CD4-positive, alpha-beta T cell treated with Interleukin-2 at 100 ng/mL for 4 hours (primary cell): ENCODE measurements around the gene ACOX1.

ENCODE experiments used
- DNase-seq: peaks from one replicate; pipeline ENCODE4 v3.0.0-alpha.2; 2020; ENCODE audit warnings: low spot score

Gene ACOX1

DNA sequence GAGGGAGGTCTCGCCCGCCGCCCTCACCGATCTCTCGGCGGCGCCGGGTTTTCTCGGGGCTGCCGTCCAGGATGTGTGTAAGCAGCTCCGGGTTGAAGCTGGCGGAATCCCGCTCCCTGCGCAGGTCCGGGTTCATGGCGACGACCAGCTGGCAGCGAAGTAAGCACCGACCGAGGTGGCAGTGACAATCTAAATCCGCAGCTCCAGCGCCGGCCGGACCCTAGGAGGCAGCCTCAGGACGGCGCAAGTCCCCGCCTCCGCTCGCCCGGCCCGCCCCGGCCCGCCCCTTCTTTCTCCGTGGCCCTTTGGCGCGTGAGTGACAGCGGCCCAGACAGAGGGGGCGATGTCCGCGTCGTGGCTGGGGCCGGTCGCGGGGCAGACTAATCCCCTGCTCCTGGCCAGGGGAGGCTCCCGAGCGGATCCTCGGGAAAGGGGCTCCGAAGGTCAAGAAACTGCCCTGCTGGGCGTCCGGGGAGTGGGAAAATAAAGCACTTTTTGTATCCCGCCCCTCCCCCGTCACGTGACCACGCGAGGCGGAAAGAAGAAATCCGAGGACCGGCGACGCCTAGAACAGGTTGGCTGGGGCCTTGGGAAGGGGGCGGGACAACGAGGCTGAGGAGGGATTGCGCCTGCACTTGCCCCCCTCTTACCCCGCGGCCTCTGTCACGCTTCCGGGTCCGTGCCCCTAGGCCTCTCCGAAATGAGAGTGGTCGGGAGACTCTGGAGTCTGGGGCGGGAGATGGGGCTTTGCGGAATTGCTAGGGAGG is at the start of gene ACOX1, which contains the start of gene TEN1:
ACOX1 (minus strand) TSS at position 229 of the 767 bp plus-strand sequence; CDS start at position 136, 93 bp downstream.
TEN1 (plus strand) TSS at position 303 of the 767 bp plus-strand sequence. CDS start 6,953 bp downstream, outside the sequence.
- peak; percentile 95 for DNase-seq

DNA sequence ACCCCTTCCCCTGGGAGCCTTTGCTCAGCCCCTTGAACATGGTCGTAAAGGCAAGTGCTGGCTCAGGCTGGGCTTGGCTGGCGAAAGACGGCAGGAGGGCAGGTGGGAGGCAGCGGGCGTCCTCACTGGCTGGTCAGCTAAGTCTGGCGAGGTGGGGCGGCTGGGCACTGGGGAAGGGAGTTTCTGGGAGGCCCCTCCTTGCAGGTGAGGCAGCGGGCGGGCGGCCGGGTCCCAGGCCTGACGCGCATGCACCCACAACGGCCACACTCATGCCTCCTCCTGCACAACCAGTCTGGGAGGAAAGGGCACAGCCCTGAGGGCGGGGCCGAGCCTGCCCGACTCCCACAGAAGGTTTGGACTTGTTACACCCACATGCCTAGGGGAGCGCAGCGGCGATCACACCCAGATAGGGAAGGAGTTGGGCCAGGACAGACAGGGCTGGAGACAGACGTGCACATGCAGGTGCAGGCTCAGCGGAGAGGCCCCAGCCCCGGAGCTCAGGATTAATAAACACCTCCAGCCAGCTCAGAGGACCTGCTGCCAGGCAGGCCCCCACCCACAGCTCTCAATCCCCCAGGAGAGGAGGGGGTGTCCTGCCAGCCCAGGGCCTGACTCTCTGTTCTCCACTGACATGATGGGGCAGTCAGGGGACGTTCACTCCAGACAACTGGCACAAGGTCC is 48.3 kb upstream of the ACOX1 start, which contains the start of gene EVPL:
EVPL (minus strand) TSS at position 148 of the 681 bp plus-strand sequence; CDS start at position 40, 108 bp downstream.
- DNase-seq, result no peak

DNA sequence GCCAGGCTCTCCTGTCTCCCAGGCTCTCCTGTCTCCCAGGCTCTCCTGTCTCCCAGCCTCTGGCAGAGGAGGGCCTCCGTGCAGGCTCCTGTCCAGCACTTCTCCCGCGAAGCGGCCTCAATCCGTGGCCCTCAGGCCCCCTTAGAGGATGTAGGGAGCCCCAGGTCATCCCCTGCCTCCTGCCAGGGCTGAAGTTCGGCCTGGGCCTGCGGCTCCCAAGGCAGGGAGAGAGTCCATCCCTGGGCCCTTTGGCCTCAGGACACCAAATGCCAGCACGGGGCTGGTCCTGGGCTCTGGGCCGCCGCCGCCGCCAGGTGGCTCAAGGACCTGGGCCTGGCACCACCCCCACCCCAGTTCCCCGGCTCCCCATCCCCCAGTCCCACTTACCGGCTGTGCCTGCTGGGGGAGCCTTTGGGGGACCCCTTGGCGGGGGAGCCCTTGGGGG is 47.8 kb upstream of the ACOX1 start:
- DNase-seq, result no peak

DNA sequence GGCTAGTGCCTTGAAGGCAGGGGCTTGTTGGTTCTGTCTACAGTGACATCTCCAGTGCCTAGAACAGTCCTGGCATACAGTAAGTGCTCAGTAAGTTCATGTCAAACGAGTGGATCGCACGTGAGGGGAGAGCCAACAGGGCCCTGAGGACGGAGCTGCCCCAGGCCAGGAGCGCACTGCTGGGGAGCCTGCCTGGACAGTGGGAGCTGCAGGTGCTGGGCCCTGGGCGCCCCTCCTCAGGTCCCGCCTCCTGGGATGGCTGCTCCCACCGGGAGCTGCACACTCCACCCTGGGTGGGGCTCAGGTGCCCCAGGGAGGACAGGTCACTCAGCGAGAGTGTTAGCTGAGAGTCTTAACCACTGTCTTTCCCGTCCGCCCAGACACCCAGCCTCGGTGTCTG is 46.3 kb upstream of the ACOX1 start:
- DNase-seq, result no peak

DNA sequence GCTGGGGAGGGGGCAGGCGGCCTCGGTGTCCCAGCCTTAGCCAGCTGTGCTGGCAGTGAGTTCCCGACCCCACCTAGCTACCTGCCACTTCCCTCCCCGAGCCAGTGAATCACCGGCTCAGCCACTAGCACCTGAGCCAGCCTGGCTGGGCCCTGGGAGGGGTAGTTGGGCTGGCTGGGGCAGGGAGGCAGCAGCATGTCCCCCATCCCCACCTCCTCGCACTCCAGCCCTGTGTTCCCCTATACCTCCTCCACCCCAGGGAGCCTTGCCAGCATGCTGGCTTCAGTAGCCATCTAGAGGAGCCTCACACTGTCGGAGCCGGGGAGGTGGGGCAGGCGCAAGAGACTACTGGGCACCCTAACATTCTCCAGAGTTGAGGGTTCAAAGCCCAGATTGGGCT is 45.4 kb upstream of the ACOX1 start:
- DNase-seq, result no peak

DNA sequence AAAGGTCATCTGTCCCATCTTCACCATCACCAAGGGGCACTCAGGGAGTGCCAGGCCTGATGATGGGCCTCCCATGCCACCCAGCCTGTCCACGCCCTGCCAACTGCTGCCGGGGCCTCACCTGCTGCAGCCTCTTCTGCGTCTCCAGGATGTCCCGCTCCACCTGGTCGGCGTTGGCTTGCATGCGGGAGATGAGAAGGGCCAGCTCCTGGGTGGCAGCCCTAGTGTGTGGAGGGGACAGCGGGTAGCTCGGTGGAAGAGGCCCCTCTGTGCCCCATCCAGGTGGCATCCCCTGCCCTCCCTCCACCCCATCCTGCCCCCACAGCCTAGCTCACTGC is 44.9 kb upstream of the ACOX1 start:
- DNase-seq, result no peak

DNA sequence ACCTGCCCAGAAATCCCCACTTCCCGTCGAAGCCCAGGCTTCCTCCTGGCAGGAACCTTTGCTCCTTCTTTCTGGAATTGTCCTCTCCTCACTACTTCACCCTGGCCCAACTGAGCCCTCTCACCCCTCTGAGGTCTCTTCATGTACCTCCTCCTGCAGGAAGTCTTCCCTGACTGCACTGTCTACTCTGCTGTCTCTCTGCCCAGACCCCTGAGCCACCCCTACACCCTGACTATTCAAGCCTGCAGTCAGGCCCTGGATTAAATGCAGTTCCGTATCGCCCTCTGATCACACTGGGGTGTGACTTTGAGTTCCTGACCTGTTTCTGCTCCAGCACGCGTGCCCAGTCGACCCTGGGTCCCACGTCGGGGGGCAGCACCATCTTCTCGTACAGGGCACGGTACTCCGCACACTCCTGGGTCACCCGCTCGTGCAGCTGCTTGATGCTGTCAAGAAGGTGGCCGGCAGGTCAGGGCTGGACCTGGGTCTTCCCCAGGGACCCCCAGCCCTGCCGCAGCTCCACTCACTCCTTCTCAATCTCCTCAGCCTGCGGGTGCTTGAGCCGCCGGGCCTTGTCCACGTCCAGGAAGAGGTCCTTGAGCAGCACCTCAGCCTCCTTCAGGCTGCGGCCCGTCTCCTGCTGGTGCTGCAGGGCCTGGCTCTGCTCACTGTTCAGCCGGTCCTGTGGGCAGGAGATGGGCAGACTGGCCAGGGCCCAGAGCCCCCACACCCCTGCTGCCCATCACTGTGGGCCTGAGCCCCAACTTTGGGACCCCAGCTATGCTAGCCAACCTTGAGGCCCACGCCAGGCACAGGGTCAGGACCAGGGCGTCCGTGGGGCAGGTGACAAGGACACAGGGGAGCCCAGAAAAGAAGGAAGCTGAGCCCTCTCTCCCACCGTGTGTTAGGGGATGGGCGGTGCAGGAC is 44.3 kb upstream of the ACOX1 start:
- DNase-seq, result no peak

DNA sequence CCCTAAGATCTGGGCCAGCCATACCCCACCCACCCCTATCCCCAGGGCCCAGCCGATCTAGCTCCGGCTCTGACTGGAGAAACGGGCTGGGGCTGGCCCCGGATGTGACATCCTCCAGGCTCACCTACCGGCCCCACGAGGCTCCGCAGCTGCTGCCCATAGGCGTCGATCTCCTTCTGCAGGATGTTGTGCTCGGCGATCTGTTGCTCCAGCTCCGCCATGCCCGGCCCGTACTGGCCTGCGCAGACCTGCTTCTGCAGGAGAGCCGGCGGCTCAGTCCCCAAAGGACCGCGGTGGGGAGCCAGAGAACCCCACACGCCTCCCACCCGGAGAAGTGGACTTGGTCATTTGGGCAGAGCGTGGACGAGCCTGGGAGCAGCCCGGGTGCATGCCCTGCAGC is 43.3 kb upstream of the ACOX1 start:
- no peak for DNase-seq

DNA sequence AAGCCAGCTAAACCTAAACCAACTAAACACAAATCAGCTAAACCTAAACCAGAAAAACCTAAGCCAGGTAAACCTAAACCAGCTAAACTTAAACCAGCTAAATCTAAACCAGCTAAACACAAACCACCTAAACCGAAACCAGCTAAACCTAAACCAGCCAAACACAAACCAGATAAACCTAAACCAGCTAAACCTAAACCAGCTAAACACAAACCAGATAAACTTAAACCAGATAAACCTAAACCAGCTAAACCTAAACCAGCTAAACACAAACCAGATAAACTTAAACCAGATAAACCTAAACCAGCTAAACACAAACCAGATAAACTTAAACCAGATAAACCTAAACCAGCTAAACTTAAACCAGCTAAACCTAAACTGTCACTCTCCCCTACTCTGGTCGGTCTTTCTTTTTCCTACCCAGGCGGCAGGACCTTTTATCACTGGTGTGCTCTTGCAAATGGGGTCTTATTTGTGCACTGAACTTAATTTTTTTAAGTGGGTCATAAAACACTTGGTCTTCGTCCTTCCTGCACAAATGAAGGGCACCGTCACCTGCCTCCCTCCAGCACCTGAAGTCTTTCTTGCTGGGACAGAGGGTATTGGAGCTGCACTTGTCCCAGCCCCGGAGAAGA is 41.0 kb upstream of the ACOX1 start:
- no peak for DNase-seq

DNA sequence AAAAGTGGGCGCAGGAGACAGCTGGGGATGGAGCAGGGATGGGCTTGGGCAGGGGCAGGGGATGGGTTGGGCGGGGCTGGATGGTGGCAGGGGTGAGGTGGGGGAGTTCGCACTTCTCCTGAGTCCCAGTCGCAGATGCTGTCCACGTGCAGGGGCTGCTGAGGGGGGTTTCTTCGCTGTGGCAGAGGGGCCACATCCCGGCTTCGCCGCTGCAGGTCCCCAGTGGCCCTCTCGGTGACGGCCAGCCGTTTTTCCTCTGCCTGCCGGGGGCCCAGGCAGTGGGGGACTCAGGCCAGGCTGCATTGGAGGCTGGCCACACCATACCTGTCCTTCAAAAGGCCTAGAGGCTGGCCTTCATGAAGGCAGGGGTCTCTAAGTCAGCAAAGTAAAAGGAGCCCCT is 39.8 kb upstream of the ACOX1 start:
- no peak for DNase-seq

DNA sequence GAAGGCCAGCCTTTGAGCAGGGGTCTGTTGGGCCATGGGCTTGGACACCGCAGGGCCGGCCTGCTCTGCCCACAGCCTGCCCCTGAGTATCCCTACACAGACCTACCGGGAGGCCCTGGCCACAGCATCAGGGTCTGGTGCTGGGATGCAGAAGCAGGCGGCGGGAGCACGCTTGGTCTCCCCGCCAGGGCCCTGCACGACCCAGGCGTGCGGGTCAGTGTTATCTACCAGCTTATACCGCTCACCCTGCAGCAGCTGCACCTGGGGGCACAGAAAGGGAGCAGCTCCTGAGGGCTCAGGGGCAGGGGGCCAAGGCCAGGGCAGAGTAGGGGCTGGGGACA is 39.3 kb upstream of the ACOX1 start:
- DNase-seq, result no peak

DNA sequence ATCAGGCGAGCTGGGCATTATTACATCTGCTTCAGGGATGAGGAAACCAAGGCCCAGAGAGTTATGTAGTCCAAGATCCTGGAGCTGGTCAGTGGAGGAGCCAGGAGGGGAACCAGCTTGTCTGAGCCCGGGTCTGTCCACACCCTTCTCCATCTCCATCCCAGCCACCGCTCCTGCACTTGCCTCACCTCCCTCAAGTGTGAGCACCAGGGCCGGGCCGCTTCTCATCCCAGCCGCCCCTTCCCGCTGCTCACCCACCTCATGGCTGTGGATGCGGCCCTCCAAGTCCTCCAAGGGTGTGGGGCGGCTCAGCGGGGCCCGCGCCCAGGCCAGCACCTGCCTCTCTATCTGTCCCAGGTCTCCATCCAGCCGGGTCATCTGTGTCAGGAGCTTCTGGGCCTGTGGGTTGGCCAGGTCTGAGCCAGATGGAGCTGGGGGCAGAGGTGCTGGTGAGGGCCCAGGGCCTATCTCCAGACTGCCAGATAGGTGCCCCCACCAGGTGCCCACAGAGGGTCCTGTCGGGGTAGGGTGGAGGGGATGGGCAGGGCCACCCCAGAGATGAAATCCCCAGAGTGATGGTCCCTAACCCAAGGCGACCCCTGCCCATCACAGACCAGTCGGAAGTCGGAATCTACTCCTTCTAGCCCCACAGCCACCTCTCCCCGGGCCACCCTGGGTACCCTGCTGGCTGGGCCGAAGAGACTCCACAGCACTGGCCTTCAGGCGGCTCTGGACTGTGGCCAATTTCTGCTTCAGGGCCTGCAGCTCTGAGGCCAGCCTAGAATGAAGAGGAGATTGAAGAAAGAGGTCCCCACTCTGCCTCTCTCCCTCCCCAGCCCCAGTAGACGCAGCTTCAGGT is 38.7 kb upstream of the ACOX1 start:
- no peak for DNase-seq

DNA sequence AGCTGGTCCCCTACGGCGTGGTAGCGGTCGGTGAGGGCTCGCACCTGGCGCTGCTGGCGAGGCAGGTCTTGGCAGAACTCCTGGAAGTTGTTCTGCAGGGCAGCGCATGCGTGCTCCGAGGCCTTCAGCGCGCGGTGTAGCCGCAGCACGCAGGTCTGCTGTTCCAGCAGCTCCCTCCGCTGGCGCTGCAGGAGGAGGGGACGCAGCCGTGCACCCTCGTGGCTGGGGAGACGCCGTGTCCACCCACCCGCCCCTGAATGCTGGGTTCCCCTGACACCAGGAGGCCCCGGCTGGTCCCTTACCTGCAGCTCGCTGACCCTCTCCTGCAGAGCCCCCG is 35.9 kb upstream of the ACOX1 start:
- no peak for DNase-seq

DNA sequence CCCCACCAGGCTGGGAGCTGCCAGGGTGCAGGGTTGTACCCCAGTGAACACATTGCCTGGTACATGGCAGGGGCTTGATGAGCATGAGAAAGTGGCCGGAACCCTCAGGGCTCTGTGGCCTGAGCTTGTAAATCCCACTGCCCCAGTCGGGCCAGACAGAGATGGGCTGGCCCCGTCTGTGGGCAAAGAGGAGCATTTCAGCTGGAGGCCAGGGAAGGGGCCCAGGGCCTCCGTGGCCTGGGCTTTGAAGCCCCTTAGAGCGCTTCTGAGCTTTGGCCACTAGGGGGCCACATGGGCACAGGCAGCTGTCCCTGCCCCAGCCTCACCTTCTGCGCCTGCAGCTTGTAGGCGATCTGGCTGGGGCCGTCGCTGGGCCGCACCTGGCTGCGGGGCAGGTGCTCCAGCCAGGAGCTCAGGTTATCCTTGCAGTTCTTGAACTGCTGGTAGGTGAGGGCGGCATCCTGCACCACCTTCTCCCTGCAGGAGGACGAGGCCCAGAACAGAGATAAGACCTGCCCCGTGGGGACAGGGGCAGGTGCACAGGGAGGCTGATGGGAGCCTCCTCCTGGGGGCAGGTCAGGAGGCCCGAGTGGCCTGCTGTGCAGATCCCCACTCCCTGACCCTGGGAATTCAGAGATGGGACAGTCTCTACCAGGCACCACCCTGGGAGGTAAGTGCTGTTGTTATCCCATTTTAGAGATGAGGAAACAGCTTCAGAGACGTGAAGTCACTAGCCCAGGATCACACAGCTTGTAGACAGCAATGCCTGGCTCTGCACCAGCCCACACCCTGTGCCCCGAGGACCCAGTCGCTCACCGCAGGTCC is 35.3 kb upstream of the ACOX1 start:
- peak; percentile 80 for DNase-seq

DNA sequence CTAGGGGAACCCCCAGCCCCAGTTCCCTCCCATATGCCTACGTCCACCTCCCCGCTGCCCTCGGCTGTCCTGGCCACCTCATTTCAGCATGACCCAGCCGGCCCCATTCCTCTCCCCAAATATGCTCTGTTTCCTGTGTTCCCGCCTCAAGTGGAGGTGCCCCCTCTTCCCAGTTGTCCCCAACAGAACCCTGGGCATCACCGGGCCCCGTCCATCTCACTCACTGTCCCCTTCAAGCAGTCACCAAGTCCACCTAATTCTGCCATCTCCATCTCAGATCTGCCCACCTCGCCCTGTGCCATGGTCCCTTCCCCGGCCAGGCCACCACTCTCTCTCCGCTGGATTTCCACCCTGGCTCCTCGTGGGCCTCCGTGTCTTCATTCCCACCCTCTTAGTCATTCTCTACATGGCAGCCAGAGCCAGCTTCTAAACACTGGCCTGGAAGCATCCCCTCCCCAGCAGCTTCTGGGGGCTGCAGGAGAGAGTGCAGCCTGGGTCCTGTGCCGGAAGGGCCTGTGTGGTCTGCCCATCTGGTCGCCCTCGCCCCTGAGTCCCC is 34.5 kb upstream of the ACOX1 start:
- DNase-seq, result no peak

DNA sequence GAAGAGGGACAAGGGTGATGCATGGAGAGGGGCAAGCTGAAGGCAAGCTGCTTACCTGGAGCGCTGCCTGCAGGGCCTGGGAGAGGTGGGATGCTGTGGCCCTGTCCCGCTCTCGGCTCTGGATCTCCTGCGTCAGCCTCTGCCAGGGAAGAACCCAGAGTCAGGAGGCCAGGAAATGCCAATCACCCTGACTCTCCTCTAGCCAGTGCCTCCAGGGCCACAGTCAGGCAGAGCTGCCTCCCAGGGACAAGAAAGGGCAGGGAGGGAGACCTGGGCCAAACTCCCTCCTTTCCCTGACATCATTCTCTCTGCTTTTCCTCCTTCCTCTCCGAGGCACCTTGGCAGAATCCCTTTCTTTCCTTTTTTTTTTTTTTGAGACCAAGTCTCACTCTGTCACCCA is 33.0 kb upstream of the ACOX1 start:
- no peak for DNase-seq

DNA sequence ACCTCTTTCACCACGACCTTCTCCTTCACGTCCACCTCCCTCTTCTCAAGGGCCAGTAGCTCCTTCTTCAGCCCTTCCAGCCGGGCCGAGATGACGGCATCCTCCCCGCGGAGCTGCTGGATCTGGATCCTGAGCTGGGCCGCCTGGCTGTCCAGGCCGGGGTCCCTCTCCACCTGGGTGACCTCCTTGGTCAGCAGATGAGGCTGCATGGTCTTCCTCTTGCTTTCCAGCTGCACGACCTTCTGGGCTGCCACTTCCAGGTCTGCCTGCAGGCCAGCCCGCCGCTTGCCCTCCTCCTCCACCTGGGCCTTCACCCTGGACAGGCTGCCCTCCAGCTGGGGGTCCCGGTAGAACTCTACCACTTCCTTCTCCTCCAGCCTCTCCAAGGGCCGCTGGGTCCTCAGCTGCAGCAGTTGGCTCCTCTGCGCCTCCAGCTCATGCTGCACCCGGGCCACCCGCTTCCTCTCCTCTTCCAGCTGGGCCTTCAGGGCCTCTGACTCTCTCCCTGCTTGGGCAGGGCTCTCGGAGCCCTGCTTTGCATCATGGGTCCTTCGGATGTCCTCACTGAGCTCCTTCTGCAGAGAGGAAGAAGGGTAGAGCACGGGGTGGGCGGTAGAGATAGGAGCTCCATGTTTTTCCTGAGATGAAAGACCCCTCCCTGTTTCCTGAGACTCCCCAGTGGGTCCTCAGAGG is 31.1 kb upstream of the ACOX1 start:
- no peak for DNase-seq

DNA sequence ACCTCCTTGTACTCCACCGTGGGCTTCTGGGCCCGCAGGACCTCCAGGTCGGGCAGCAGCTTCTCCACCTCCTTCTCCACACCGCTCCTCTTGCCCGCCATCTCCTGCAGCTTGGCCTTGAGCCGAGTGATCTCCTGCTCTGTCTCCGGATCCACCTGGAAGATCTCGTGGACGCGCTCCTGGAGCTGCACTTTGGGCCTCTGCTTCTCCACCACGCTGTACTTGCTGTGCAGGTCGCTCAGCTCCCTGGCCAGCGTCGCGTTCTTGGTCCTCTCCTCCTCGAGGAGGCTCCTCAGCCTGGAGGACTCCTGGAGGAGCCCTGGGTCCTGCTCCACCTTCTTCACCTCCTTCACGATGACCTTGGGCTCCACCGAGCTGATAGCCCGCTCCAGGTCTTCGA is 30.5 kb upstream of the ACOX1 start:
- no peak for DNase-seq
